Liver (tissue), 9 donors: ENCODE measurements around the gene UNKL. TPM values are rescaled to one million over a fixed set of nuclear protein-coding genes. Genes with fewer than 3 reads are reported as not detected.

ENCODE experiments used
- DNase-seq: peaks from one replicate; pipeline ENCODE4 v3.0.0-alpha.2; 2017; ENCODE audit warnings: low spot score
- H3K27ac ChIP-seq, 2 donors: one replicate each; pipeline ENCODE4 v1.7.0; 2013; ENCODE audit warnings: inconsistent platforms in 2 of 2, low read length in 2 of 2, control low read depth in 1 of 2, low read depth in 1 of 2, mild to moderate bottlenecking in 1 of 2
- H3K27me3 ChIP-seq, 4 donors: one replicate each; pipeline versions ENCODE4 v1.6.1 to v1.7.0; 2013; ENCODE audit warnings: low read length in 3 of 4, inconsistent platforms in 1 of 4, mild to moderate bottlenecking in 1 of 4, moderate library complexity in 1 of 4; ENCODE audit not compliant: control insufficient read depth in 4 of 4, insufficient read depth in 4 of 4
- H3K36me3 ChIP-seq, 4 donors: one replicate each; pipeline versions ENCODE4 v1.6.1 to v1.7.0; 2013; ENCODE audit warnings: low read length in 3 of 4, mild to moderate bottlenecking in 3 of 4, low read depth in 1 of 4, moderate library complexity in 1 of 4; ENCODE audit not compliant: control insufficient read depth in 4 of 4, insufficient read depth in 3 of 4
- H3K4me1 ChIP-seq, 4 donors: one replicate each; pipeline versions ENCODE4 v1.6.1 to v1.7.0; 2013; ENCODE audit warnings: low read length in 3 of 4, mild to moderate bottlenecking in 3 of 4, moderate library complexity in 1 of 4; ENCODE audit not compliant: control insufficient read depth in 4 of 4, insufficient read depth in 4 of 4
- H3K4me3 ChIP-seq, 3 donors: one replicate each; pipeline versions ENCODE4 v1.6.1 to v1.7.0; 2013; ENCODE audit warnings: low read length in 3 of 3, control low read depth in 1 of 3, low read depth in 1 of 3, mild to moderate bottlenecking in 1 of 3
- H3K9ac ChIP-seq, 2 donors: one replicate each; pipeline ENCODE4 v1.7.0; 2013; ENCODE audit warnings: low read length in 2 of 2, mild to moderate bottlenecking in 2 of 2, moderate library complexity in 2 of 2, control low read depth in 1 of 2, low read depth in 1 of 2
- H3K9me3 ChIP-seq, 4 donors: one replicate each; pipeline versions ENCODE4 v1.6.1 to v1.7.0; 2013; ENCODE audit warnings: low read length in 3 of 4; ENCODE audit not compliant: control insufficient read depth in 4 of 4
- EGR1 ChIP-seq, 2 donors: IDR thresholded peaks; 2 replicates each; pipeline ENCODE4 v1.6.1; 2016 to 2018; ENCODE audit warnings: antibody characterized with exemption in 2 of 2, low read depth in 2 of 2
- GABPA ChIP-seq, 2 donors: IDR thresholded peaks in 1 of 2; conservative IDR thresholded peaks in 1 of 2; 2 replicates each; pipeline ENCODE4 v1.6.1; 2016; ENCODE audit warnings: antibody characterized with exemption in 2 of 2, mild to moderate bottlenecking in 1 of 2, moderate library complexity in 1 of 2
- HNF4A ChIP-seq, 2 donors: conservative IDR thresholded peaks; 2 replicates each; pipeline ENCODE4 v1.6.1; 2016; ENCODE audit warnings: antibody characterized with exemption in 2 of 2, mild to moderate bottlenecking in 2 of 2
- JUND ChIP-seq, 2 donors: IDR thresholded peaks; 2 replicates each; pipeline ENCODE4 v1.6.1; 2016; ENCODE audit warnings: antibody characterized with exemption in 2 of 2
- NR2F2 ChIP-seq: IDR thresholded peaks from 2 replicates; pipeline ENCODE4 v1.6.1; 2016; ENCODE audit warnings: antibody characterized with exemption
- RAD21 ChIP-seq, 2 donors: IDR thresholded peaks; 2 replicates each; pipeline ENCODE4 v1.6.1; 2016; ENCODE audit warnings: antibody characterized with exemption in 2 of 2, mild to moderate bottlenecking in 2 of 2
- SP1 ChIP-seq: IDR thresholded peaks from 2 replicates; pipeline ENCODE4 v1.6.1; 2018; ENCODE audit warnings: antibody characterized with exemption, mild to moderate bottlenecking
- TAF1 ChIP-seq: conservative IDR thresholded peaks from 2 replicates; pipeline ENCODE4 v1.6.1; 2016; ENCODE audit warnings: antibody characterized with exemption, mild to moderate bottlenecking
- YY1 ChIP-seq: IDR thresholded peaks from 2 replicates; pipeline ENCODE4 v1.6.1; 2016; ENCODE audit warnings: antibody characterized with exemption, mild to moderate bottlenecking
- WGBS: extraction: QIAGEN DNeasy Blood & Tissue Kit; methylation state at CpG from one replicate; pipeline ENCODE4 v1.1.7; 2013; 5-methylcytosine and 5-hydroxymethylcytosine counted together
- polyA plus RNA-seq, 2 donors: library from polyadenylated mRNA; stranded (reverse) in 1 of 2; unstranded in 1 of 2; fragments of 200-250 nt in 1 of 2; fragments of >200 nt in 1 of 2; fragmentation: Nextera tagmentation in 1 of 2; extraction: Ambion mirVana in 1 of 2; gene quantifications; one replicate each; pipeline versions ENCODE4 v1.2.1 to v1.2.3, GENCODE V29; 2013 to 2015
- total RNA-seq, 2 donors: library from RNA; depleted of rRNA; stranded (reverse); fragments of >200 nt; gene quantifications; one replicate each; pipeline ENCODE4 v1.2.3, GENCODE V29; 2014
- TF ChIP-seq, protein P1 (sequence below): IDR thresholded peaks from 2 replicates; pipeline ENCODE4 v1.6.1; 2016; ENCODE audit warnings: antibody characterized with exemption, mild to moderate bottlenecking
- TF ChIP-seq, protein P2 (sequence below): IDR thresholded peaks from 2 replicates; pipeline ENCODE4 v1.6.1; 2016; ENCODE audit warnings: antibody characterized with exemption
- TF ChIP-seq, protein P3 (sequence below): IDR thresholded peaks from 2 replicates; pipeline ENCODE4 v1.6.1; 2016; ENCODE audit warnings: antibody characterized with exemption
- donor health status: healthy.
- donor health status: healthy.
- donor health status: healthy.
- donor health status: healthy.
- donor health status: healthy.

UNKL gene
- total and polyA plus RNA-seq, 4 donors = 3.5 to 14.7 (median 6.6) TPM

DNA sequence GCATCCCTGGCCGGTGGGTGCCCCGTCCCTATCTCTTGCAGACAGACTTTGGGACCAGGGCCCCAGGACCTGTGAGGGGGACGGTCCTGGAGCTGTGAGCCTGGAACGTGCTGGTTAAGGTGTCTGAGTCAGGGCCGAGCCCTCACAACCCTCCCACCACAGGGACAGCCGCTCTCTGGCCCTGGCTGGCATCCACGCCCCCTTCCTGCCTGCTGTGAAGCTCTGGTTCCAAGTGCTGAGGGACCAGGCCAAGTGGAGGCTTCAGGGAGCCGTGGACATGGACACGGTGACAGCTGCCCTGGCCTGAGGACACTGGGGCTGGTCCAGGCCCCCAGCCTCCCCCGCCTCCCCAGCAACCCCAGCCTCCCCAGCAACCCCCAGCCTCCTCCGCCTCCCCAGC is 69.4 kb downstream of the UNKL start:
- Histone ChIP-seq H3K4me3 (no peak overlapping the region), H3K36me3 (peaks cover 3 to 14% (median 6%) of the 10 kb centered on the region in 4 donors), H3K27me3 (no peaks in the 10 kb centered on the region), H3K9ac (no peak overlapping the region), H3K4me1 (peaks cover 4 to 24% (median 15%) of the 10 kb centered on the region in 4 donors), H3K9me3 (no peaks in the 10 kb centered on the region), H3K27ac (no peak overlapping the region)
- no peak for DNase-seq
- TF ChIP-seq, protein P1, sequence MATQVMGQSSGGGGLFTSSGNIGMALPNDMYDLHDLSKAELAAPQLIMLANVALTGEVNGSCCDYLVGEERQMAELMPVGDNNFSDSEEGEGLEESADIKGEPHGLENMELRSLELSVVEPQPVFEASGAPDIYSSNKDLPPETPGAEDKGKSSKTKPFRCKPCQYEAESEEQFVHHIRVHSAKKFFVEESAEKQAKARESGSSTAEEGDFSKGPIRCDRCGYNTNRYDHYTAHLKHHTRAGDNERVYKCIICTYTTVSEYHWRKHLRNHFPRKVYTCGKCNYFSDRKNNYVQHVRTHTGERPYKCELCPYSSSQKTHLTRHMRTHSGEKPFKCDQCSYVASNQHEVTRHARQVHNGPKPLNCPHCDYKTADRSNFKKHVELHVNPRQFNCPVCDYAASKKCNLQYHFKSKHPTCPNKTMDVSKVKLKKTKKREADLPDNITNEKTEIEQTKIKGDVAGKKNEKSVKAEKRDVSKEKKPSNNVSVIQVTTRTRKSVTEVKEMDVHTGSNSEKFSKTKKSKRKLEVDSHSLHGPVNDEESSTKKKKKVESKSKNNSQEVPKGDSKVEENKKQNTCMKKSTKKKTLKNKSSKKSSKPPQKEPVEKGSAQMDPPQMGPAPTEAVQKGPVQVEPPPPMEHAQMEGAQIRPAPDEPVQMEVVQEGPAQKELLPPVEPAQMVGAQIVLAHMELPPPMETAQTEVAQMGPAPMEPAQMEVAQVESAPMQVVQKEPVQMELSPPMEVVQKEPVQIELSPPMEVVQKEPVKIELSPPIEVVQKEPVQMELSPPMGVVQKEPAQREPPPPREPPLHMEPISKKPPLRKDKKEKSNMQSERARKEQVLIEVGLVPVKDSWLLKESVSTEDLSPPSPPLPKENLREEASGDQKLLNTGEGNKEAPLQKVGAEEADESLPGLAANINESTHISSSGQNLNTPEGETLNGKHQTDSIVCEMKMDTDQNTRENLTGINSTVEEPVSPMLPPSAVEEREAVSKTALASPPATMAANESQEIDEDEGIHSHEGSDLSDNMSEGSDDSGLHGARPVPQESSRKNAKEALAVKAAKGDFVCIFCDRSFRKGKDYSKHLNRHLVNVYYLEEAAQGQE = no peak
- TF ChIP-seq, protein P2, sequence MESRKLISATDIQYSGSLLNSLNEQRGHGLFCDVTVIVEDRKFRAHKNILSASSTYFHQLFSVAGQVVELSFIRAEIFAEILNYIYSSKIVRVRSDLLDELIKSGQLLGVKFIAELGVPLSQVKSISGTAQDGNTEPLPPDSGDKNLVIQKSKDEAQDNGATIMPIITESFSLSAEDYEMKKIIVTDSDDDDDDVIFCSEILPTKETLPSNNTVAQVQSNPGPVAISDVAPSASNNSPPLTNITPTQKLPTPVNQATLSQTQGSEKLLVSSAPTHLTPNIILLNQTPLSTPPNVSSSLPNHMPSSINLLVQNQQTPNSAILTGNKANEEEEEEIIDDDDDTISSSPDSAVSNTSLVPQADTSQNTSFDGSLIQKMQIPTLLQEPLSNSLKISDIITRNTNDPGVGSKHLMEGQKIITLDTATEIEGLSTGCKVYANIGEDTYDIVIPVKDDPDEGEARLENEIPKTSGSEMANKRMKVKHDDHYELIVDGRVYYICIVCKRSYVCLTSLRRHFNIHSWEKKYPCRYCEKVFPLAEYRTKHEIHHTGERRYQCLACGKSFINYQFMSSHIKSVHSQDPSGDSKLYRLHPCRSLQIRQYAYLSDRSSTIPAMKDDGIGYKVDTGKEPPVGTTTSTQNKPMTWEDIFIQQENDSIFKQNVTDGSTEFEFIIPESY = no peak
- TF ChIP-seq TAF1 (no peak), GABPA (IDR thresholded peaks at IDR 0.05 in 1 of 2, conservative IDR thresholded peaks at IDR 0.05 in 1 of 2) (no peak), EGR1 (IDR thresholded peaks at IDR 0.05; ENCODE audit: low read depth in 2 of 2) (no peak), RAD21 (IDR thresholded peaks at IDR 0.05) (no peak), SP1 (no peak), HNF4A (conservative IDR thresholded peaks at IDR 0.05) (no peak), JUND (IDR thresholded peaks at IDR 0.05) (no peak)
- TF ChIP-seq, protein P3, sequence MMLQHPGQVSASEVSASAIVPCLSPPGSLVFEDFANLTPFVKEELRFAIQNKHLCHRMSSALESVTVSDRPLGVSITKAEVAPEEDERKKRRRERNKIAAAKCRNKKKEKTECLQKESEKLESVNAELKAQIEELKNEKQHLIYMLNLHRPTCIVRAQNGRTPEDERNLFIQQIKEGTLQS = no peak
- WGBS = 83% methylated on average over 11 of the region's 11 CpGs

DNA sequence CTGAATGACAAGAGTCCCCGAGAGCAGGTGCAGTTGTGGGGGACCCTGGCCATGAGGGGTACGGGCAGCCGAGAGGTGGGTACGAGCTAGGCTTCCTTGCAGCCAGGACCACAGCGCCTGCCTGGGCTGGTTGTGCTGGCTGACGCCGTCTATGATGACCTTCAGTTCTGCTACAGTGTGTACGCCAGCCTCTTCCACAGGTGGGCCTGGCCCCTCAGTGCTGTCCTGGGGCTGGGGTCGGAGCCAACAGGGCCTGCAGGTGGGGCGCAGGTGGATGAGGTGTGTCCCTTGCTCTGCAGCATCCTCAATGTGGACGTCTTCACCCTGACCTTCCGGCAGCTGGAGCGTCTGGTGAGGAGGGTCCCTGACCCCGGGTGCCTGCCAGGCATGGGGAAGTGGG is 70.0 kb downstream of the UNKL start:
- peaks cover 4 to 24% (median 15%) of the 10 kb centered on the region in 4 donors for H3K4me1 ChIP-seq
- no peak for TF ChIP-seq JUND (IDR thresholded peaks at IDR 0.05)
- TF ChIP-seq, protein P1 = no peak
- no peak for TF ChIP-seq YY1
- no peak for TF ChIP-seq EGR1 (IDR thresholded peaks at IDR 0.05; ENCODE audit: low read depth in 2 of 2)
- no peak for TF ChIP-seq NR2F2
- TF ChIP-seq, protein P3 = no peak
- no peak for TF ChIP-seq TAF1
- no peak for DNase-seq
- no peaks in the 10 kb centered on the region for H3K27me3 ChIP-seq
- no peak overlapping the region for H3K9ac ChIP-seq
- WGBS = 94% methylated on average over 14 of the region's 14 CpGs
- no peak overlapping the region for H3K27ac ChIP-seq
- no peaks in the 10 kb centered on the region for H3K9me3 ChIP-seq
- H3K4me3 ChIP-seq = no peak overlapping the region
- H3K36me3 ChIP-seq = peaks cover 3 to 11% (median 5%) of the 10 kb centered on the region in 4 donors
